ENCODE data around the gene ATG2A.

Gene ATG2A

GRCh38 chr11:64874308-64875240 is 42.4 kb downstream of the ATG2A start:
- peaks cover 55% of the 10 kb centered on the region for H3K4me1 ChIP-seq (ENCODE audit: control insufficient read depth, insufficient read depth, low read length)
- H3K9me3 ChIP-seq (ENCODE audit: control insufficient read depth, low read length), result no peaks in the 10 kb centered on the region
- H3K27me3 ChIP-seq (replicated peaks; ENCODE audit: control insufficient read depth, insufficient read depth, low read length), result no peaks in the 10 kb centered on the region
- H3K9ac ChIP-seq (ENCODE audit: low read length), result no peak overlapping the region
- no peak for DNase-seq (ENCODE audit: low read depth)
- no peak overlapping the region for H3K4me3 ChIP-seq (ENCODE audit: low read length)
- H3K36me3 ChIP-seq (ENCODE audit: control insufficient read depth, insufficient read depth, low read length, severe bottlenecking), result peaks cover 28% of the 10 kb centered on the region

- Histone ChIP-seq H3K27me3 (replicated peaks; ENCODE audit: control insufficient read depth, insufficient read depth, low read length) (no peaks in the 10 kb centered on the region), H3K4me1 (ENCODE audit: control insufficient read depth, insufficient read depth, low read length) (peaks cover 61% of the 10 kb centered on the region), H3K9ac (ENCODE audit: low read length) (no peak overlapping the region), H3K4me3 (ENCODE audit: low read length) (no peak overlapping the region), H3K36me3 (ENCODE audit: control insufficient read depth, insufficient read depth, low read length, severe bottlenecking) (peaks cover 36% of the 10 kb centered on the region), H3K9me3 (ENCODE audit: control insufficient read depth, low read length) (no peaks in the 10 kb centered on the region)
- no peak for DNase-seq (ENCODE audit: low read depth)
Measured at GRCh38 chr11:64872790-64873488, 44.1 kb downstream of the ATG2A start.

- H3K36me3 ChIP-seq (ENCODE audit: control insufficient read depth, insufficient read depth, low read length, severe bottlenecking), result peaks cover 38% of the 10 kb centered on the region
- H3K4me1 ChIP-seq (ENCODE audit: control insufficient read depth, insufficient read depth, low read length), result peaks cover 53% of the 10 kb centered on the region
- H3K27me3 ChIP-seq (replicated peaks; ENCODE audit: control insufficient read depth, insufficient read depth, low read length), result no peaks in the 10 kb centered on the region
- no peak overlapping the region for H3K4me3 ChIP-seq (ENCODE audit: low read length)
- no peak for DNase-seq (ENCODE audit: low read depth)
- H3K9ac ChIP-seq (ENCODE audit: low read length), result no peak overlapping the region
- H3K9me3 ChIP-seq (ENCODE audit: control insufficient read depth, low read length), result no peaks in the 10 kb centered on the region
Measured at GRCh38 chr11:64871492-64871891, 45.5 kb downstream of the ATG2A start.

- Histone ChIP-seq H3K9me3 (ENCODE audit: control insufficient read depth, low read length) (no peaks in the 10 kb centered on the region), H3K27me3 (replicated peaks; ENCODE audit: control insufficient read depth, insufficient read depth, low read length) (no peaks in the 10 kb centered on the region)
Measured at GRCh38 chr11:64870893-64871466, 46.0 kb downstream of the ATG2A start.

GRCh38 chr11:64870176-64870892 is 46.7 kb downstream of the ATG2A start:
- Histone ChIP-seq H3K27me3 (replicated peaks; ENCODE audit: control insufficient read depth, insufficient read depth, low read length) (no peaks in the 10 kb centered on the region), H3K4me1 (ENCODE audit: control insufficient read depth, insufficient read depth, low read length) (peaks cover 51% of the 10 kb centered on the region), H3K9ac (ENCODE audit: low read length) (peak overlapping the region; percentile 49), H3K9me3 (ENCODE audit: control insufficient read depth, low read length) (no peaks in the 10 kb centered on the region), H3K4me3 (ENCODE audit: low read length) (peak overlapping the region; percentile 42), H3K36me3 (ENCODE audit: control insufficient read depth, insufficient read depth, low read length, severe bottlenecking) (peaks cover 38% of the 10 kb centered on the region)
- peak; percentile 79 for DNase-seq (ENCODE audit: low read depth)

More at GRCh38 chr11:64870893-64871466, 46.0 kb downstream of the ATG2A start:
- no peak for DNase-seq (ENCODE audit: low read depth)
- Histone ChIP-seq H3K9ac (ENCODE audit: low read length) (peak overlapping the region; percentile 4), H3K36me3 (ENCODE audit: control insufficient read depth, insufficient read depth, low read length, severe bottlenecking) (peaks cover 38% of the 10 kb centered on the region), H3K4me3 (ENCODE audit: low read length) (no peak overlapping the region), H3K4me1 (ENCODE audit: control insufficient read depth, insufficient read depth, low read length) (peaks cover 52% of the 10 kb centered on the region)

- peak overlapping the region; percentile 49 for H3K9ac ChIP-seq (ENCODE audit: low read length)
- H3K4me3 ChIP-seq (ENCODE audit: low read length), result peak overlapping the region; percentile 42
- no peaks in the 10 kb centered on the region for H3K9me3 ChIP-seq (ENCODE audit: control insufficient read depth, low read length)
- peaks cover 38% of the 10 kb centered on the region for H3K36me3 ChIP-seq (ENCODE audit: control insufficient read depth, insufficient read depth, low read length, severe bottlenecking)
- no peaks in the 10 kb centered on the region for H3K27me3 ChIP-seq (replicated peaks; ENCODE audit: control insufficient read depth, insufficient read depth, low read length)
- DNase-seq (ENCODE audit: low read depth), result no peak
- H3K4me1 ChIP-seq (ENCODE audit: control insufficient read depth, insufficient read depth, low read length), result peaks cover 53% of the 10 kb centered on the region
Measured at GRCh38 chr11:64869571-64870175, 47.3 kb downstream of the ATG2A start.

GRCh38 chr11:64868904-64869570 is 48.0 kb downstream of the ATG2A start:
- no peak overlapping the region for H3K4me3 ChIP-seq (ENCODE audit: low read length)
- H3K9me3 ChIP-seq (ENCODE audit: control insufficient read depth, low read length), result no peaks in the 10 kb centered on the region
- peak; percentile 60 for DNase-seq (ENCODE audit: low read depth)
- peaks cover 33% of the 10 kb centered on the region for H3K36me3 ChIP-seq (ENCODE audit: control insufficient read depth, insufficient read depth, low read length, severe bottlenecking)
- H3K4me1 ChIP-seq (ENCODE audit: control insufficient read depth, insufficient read depth, low read length), result peaks cover 55% of the 10 kb centered on the region
- no peaks in the 10 kb centered on the region for H3K27me3 ChIP-seq (replicated peaks; ENCODE audit: control insufficient read depth, insufficient read depth, low read length)
- no peak overlapping the region for H3K9ac ChIP-seq (ENCODE audit: low read length)

- Histone ChIP-seq H3K4me1 (ENCODE audit: control insufficient read depth, insufficient read depth, low read length) (peaks cover 63% of the 10 kb centered on the region), H3K4me3 (ENCODE audit: low read length) (no peak overlapping the region), H3K36me3 (ENCODE audit: control insufficient read depth, insufficient read depth, low read length, severe bottlenecking) (peaks cover 26% of the 10 kb centered on the region)
Measured at GRCh38 chr11:64867748-64868462, 49.1 kb downstream of the ATG2A start.

GRCh38 chr11:64866173-64866491 is 50.9 kb downstream of the ATG2A start:
- no peak overlapping the region for H3K4me3 ChIP-seq (ENCODE audit: low read length)
- peak overlapping the region; percentile 31 for H3K9ac ChIP-seq (ENCODE audit: low read length)
- no peaks in the 10 kb centered on the region for H3K27me3 ChIP-seq (replicated peaks; ENCODE audit: control insufficient read depth, insufficient read depth, low read length)
- H3K4me1 ChIP-seq (ENCODE audit: control insufficient read depth, insufficient read depth, low read length), result peaks cover 71% of the 10 kb centered on the region
- H3K9me3 ChIP-seq (ENCODE audit: control insufficient read depth, low read length), result no peaks in the 10 kb centered on the region
- peaks cover 11% of the 10 kb centered on the region for H3K36me3 ChIP-seq (ENCODE audit: control insufficient read depth, insufficient read depth, low read length, severe bottlenecking)
- DNase-seq (ENCODE audit: low read depth), result no peak

More at GRCh38 chr11:64867748-64868462, 49.1 kb downstream of the ATG2A start:
- no peaks in the 10 kb centered on the region for H3K9me3 ChIP-seq (ENCODE audit: control insufficient read depth, low read length)
- no peak overlapping the region for H3K9ac ChIP-seq (ENCODE audit: low read length)
- H3K27me3 ChIP-seq (replicated peaks; ENCODE audit: control insufficient read depth, insufficient read depth, low read length), result no peaks in the 10 kb centered on the region
- no peak for DNase-seq (ENCODE audit: low read depth)

Measured in adipocyte (in vitro differentiated cells).